Measurements from ENCODE around the gene ANXA2.
"Not testable (repeated sequence)": the region's sequence is repeated elsewhere in the genome, so short reads cannot be mapped to it uniquely, and the experiment has no call there.

Gene ANXA2

GRCh38 chr15:60343221-60343970, 54.4 kb downstream of the ANXA2 start:
- DNase-seq (ENCODE audit: low read depth in 3 of 3): no peak

DNA sequence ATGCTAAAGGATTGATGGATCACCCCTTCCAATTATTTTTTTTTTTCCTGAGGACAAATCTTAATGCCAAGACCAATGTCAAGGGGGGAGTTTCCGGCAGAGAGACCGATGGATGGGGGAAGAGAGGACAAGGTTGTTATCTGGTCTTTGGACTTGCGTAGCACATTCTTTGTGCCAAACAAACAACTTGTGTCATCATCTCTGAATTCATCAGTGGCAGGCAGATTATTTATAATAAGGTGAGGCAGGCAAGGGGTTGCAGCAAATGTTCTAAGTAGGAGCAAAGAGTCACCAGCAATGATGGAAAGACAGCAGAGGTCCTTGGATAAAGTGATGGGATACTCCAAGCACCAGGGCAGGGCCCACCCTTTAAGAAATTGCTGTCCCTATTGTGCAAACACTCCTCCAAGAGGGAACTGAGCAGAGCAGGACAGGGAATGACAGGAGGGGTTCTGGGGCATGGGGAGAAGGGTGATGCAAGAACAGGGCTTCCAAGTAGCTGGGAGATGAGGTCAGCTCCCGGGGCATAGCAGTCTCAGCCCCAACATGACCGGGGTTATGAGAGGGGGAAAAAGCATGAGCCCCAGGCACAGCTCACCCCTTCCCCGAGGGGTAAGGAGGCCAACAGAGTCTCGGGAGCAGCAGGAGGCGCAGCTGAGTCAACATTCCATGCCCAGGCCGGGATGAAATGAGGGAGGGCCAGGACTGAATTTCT, 57.4 kb downstream of the ANXA2 start:
- no peak for DNase-seq (ENCODE audit: low read depth in 3 of 3)

DNA sequence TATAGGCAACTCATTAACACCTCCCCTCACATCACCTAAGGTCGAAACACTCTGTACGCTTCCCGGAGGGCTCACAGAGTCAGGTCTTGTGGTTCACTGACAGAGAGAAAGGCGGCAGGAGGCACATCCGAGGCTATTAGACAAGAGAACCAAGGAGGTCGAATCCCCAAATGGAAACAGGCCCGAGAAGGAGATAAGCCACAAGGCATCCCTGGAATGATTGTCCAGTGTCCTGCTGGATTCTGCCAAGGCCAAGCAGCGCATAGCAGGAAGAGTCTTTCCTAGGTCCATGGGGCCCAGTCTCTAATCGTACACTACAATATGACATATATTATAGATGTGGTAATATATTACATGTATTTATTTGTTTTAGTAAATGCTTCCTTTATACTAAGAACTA, 58.5 kb downstream of the ANXA2 start:
- no peak for DNase-seq (ENCODE audit: low read depth in 3 of 3)

DNA sequence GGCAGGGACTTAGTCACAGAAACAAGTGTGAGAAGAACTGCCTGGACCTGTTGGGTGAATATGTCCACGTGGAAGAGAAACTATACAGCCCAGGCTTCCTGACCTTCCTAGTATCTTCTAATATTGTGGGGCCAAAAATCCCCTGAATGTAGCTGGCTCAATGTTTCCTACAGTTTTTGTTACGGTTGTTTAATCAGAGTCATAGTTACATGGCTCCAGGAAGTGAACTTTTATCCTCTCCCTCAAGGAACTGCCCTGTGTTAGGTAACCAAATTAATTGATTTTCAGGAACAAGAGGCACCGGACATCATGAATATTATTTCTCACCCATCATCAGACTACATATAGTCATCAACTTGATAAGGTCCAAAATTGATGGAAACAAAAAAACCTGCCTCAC, 59.0 kb downstream of the ANXA2 start:
- DNase-seq (ENCODE audit: low read depth in 3 of 3): no peak

- DNase-seq (ENCODE audit: low read depth in 3 of 3): no peak
Measured at GRCh38 chr15:60337076-60337475, 60.7 kb downstream of the ANXA2 start.

GRCh38 chr15:60335296-60335695, 62.5 kb downstream of the ANXA2 start:
- not testable (repeated sequence) for DNase-seq (ENCODE audit: low read depth in 3 of 3)

GRCh38 chr15:60328852-60329443, 68.8 kb downstream of the ANXA2 start:
- no peak for DNase-seq (ENCODE audit: low read depth in 3 of 3)

DNA sequence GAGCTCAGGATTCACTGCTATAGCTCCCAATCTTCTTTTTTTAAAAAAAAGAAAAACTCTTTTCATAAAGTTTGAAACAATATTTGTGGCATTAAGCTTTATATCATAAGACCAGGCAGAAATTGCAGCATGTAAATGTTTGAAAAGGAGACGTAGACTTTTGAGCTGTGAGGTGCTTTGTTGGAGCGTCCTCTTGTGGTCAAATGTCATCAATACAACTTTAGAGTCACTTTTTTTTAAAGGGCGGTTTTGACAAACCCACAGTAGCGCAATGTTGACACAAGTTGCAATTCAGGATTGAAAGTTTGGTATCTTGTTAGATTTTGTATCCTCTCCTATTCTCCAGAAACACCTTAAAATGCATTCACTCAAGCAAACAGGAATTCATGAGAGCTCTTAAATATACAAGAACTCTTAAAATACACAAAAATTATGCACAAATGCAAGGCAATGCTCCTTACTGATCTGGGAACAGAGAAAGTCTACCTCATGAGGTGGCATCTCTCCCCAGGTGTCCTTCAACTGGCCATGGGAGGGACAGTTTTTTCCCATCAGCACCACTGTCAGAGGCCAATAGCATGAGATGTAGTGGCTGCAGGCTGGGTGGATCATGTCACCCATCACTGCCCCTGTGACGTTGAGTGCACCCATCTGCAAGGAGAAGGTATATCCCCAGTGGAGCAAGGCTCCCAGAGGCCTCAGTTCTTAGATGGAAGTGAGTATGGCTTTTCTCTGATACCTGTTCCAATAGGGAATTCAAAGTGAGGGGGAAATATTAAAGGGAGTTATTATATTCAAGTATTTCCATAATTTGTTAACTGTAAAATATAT, 70.7 kb downstream of the ANXA2 start:
- DNase-seq (ENCODE audit: low read depth in 3 of 3): no peak

DNA sequence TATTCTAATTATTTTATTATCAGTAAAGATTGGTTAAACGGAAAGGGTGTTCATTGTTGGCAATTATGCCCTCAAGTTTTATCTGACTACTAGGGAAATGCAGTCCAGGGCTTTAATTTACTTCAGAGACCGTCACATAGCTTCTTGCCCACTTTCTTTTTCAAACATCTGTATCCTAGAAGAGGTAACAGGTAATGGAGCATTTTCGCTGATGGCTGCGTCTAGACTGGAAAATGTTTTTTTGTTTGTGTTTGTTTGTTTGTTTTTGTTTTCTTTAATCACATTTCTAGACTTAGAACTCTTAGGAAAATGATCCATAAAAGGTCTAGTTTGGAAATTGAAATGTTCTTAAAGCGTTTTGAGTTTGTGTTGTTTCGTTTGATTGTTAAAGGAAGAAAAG, 71.4 kb downstream of the ANXA2 start:
- DNase-seq (ENCODE audit: low read depth in 3 of 3): no peak

DNA sequence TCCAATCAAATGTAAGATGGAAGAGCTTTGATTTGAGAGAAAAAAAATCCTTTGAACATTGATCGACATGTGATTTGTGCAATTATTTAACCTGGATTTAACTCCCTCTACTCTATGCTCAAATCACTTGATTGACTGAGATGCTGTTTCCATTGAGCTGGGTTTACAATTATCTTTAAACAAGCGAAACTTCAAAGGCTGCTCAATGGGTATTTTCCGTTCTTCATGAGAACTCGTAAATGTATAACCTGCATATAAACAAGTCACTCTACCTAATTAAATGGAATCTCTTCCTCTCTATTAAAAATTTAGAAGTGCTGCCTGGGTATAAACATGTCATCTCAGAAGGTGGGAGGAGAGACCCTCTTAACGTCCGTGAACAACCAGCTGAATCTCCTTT, 71.9 kb downstream of the ANXA2 start:
- no peak for DNase-seq (ENCODE audit: low read depth in 3 of 3)

GRCh38 chr15:60324706-60325438, 72.9 kb downstream of the ANXA2 start:
- no peak for DNase-seq (ENCODE audit: low read depth in 3 of 3)

DNA sequence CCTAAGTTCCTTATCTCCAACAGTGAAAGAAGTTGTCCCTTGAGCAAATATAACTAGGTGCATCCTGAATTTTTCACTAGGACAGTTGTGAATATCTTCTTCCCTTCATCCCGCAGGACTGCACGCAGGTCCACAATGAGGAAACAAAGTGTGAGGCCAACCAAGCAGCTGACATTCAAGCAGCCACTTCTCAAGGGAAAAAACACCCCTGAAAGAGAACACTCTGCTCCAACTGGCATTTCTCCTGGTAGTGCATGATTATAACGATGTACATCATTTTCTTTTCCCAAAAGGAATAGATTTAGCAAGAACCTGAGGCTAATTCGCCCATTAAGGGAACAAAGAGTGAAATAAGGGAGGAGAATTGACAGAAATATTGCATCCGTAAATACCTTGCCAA, 74.5 kb downstream of the ANXA2 start:
- no peak for DNase-seq (ENCODE audit: low read depth in 3 of 3)

DNA sequence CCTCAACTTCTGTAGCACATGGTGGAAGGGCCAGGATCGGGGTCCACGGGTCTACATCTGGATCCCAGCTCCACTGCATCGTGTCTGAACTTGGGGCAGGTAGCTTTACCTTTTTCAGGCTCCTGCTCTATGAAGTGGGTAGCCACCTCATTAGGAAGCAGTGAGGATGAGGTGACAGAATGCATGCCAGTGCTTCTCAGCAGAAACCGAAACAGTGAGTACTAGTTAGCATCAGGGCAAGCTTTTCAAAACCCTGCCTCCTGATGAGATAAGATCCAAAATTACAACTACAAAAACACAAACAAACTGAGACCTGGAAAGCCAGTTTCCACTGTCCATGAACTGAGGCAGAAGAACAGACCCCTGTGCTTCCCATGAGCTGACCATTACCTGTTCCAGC, 77.4 kb downstream of the ANXA2 start:
- no peak for DNase-seq (ENCODE audit: low read depth in 3 of 3)

DNA sequence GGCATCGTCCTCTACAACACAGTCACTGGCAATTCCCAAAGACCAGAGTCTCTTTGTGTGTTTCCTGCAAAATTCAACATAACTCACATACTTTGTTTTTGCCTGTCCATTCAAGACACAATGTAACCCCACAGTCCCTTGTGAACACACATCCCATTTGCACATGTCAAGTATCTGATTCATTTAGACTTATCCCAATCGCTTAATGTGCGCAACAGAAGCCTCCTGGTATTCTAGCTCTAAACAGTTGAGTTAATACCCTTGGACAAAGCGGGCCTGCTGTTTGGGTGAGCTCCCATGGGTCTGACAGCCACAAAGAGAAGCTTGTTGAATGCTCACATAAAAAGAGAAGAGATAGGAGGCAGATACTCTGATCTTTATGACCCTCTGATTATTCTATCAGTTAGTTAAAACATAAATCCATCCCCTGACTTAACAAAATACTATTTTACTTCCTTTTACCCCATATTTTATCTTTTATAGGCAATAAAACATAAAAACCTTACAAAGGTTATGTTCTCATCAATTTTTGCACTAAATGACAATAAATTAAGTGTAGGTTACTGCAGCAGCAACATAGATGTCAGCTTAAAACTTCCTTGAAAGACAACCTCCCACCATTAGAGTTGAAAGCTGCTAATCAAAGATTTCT, 79.4 kb downstream of the ANXA2 start:
- no peak for DNase-seq (ENCODE audit: low read depth in 3 of 3)

DNA sequence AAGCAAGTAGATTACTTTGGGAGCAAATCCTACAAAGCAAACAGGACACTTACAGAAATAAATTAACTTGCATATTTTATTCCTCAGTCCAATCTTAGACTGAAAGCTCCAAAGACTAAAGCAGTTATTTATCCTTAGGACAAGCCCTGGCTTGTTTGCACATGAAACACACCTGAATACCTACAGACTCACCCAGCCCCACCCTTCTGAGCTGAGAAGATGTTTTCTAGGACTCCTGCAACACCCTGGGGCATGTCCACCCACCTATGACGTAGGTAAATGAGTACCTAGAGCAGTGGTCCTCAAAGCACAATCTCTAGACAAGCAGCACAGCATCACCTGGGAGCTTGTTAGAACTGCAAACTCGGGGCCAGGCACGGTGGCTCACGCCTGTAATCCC, 80.8 kb downstream of the ANXA2 start:
- DNase-seq (ENCODE audit: low read depth in 3 of 3): no peak

GRCh38 chr15:60315878-60316277, 81.9 kb downstream of the ANXA2 start:
- no peak for DNase-seq (ENCODE audit: low read depth in 3 of 3)

DNA sequence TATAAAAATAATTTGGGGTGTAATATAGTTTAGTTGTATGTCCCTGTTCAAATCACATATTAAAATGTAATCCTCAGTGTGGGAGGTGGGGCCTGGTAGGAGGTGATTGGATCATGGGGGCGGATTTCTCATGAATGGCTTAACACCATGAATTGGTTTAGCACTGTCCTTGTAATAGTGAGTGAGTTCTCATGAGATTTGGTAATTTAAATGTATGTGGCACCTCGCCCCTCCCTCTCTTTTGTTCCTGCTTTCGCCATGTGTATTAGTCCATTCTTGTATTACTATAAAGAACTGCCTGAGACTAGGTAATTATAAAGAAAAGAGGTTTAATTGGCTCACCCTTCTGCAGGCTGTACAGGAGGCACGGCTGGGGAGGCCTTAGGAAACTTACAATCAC, 83.9 kb downstream of the ANXA2 start:
- no peak for DNase-seq (ENCODE audit: low read depth in 3 of 3)

DNA sequence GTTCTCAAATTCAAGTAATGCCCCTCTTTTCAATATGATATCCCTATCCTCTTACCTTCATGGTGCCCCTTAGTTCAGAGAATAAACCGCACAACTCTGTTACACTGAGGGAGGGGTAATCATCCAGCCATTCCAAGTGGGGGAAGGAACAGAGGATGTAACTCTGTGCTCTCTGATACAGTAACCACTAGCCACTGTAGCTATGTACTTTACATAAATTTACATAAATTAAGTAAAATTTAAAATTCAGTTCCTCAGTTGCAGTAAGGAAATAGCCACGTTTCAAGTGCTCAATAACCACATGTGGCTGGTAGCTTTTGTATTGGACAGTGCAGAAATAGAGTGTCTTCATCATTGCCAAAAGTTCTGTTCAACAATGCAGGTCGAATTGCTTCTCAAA, 90.8 kb downstream of the ANXA2 start:
- DNase-seq (ENCODE audit: low read depth in 3 of 3): no peak

DNA sequence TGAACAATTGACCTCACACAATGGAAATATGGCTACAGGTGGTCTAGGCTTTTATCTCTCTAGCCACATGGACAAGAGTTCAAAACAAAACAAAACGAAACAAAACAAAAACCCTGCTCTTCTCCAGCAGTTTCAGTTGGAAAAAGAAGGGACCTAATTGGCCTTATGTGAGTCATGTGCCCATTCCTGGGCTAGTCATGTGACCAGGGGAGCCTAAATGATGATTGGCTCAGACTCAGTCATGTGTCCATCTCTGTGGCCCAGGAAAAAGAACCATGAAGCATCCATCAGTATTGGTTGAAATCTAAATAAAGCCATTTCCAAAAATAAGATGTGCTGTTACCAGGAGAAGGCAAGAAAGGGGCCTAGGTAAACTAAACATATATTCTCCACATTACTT, 96.8 kb downstream of the ANXA2 start:
- DNase-seq (ENCODE audit: low read depth in 3 of 3): no peak

DNA sequence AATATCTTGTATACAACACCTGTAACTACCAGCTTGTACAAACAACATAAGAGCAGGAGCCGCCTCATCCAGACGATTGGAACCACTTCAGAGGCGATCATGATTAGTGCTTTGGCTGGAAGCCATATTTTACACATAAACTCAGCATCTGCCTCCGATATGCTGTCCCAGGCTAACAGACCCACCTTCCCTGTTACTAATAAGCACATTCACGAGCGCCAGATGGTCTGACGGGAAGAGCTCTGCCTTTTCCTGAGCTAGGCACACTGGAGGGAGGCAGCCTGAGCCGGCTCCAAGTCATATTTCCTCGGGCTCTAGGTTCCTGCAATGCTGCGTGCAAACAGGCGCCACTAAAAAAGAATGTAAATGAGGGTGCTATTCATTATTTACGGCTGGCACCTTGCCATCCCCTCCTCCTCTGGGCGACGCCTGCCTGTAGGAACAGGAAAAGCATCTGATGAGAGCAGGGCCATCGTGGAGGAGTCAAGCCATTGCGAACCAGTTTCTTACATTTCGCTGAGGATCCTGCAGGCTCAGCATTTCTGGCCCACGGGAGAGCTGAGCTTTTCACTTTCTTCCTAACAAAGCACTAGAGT, 98.2 kb downstream of the ANXA2 start:
- DNase-seq (ENCODE audit: low read depth in 3 of 3): no peak

Measured in stimulated activated CD4-positive, alpha-beta T cell treated with anti-CD3 and anti-CD28 coated beads, TNF-alpha, amount 100 ng/mL, for 4 hours (primary cell).